Neuronal stem cell (in vitro differentiated cells): Measurements from ENCODE around the gene AFG1L.
"Not testable (repeated sequence)": the region's sequence is repeated elsewhere in the genome, so short reads cannot be mapped to it uniquely, and the experiment has no call there.

Source experiments
- DNase-seq: peaks from one replicate; pipeline ENCODE4 v3.0.0-alpha.2; 2013; ENCODE audit warnings: low spot score
- H2AFZ ChIP-seq: one replicate; pipeline ENCODE4 v1.6.1; 2013; ENCODE audit warnings: mild to moderate bottlenecking, low read length, inconsistent platforms
- H2AK5ac ChIP-seq: 2 replicates; pipeline ENCODE4 v1.6.1; 2013; ENCODE audit warnings: low read depth, mild to moderate bottlenecking, inconsistent platforms, low read length, moderate library complexity, mixed read lengths
- H2BK120ac ChIP-seq: 2 replicates; pipeline ENCODE4 v1.6.1; 2013; ENCODE audit warnings: low read depth, mild to moderate bottlenecking, inconsistent platforms, low read length, moderate library complexity, mixed read lengths
- H2BK12ac ChIP-seq: one replicate; pipeline ENCODE4 v1.6.1; 2013; ENCODE audit warnings: low read length, inconsistent platforms
- H2BK15ac ChIP-seq: 2 replicates; pipeline ENCODE4 v1.6.1; 2013; ENCODE audit warnings: mild to moderate bottlenecking, low read length, inconsistent platforms, mixed read lengths
- H2BK5ac ChIP-seq: one replicate; pipeline ENCODE4 v1.6.1; 2013; ENCODE audit warnings: inconsistent platforms, mild to moderate bottlenecking, low read length, moderate library complexity
- H3K14ac ChIP-seq: one replicate; pipeline ENCODE4 v1.6.1; 2013; ENCODE audit warnings: low read length, inconsistent platforms
- H3K18ac ChIP-seq: 2 replicates; pipeline ENCODE4 v1.6.1; 2013; ENCODE audit warnings: low read length, inconsistent platforms
- H3K23ac ChIP-seq: 2 replicates; pipeline ENCODE4 v1.6.1; 2013; ENCODE audit warnings: low read depth, mild to moderate bottlenecking, mixed read lengths, low read length, inconsistent platforms; ENCODE audit not compliant: poor library complexity
- H3K27ac ChIP-seq: replicated peaks from 3 replicates; pipeline ENCODE4 v1.5.1; 2013; ENCODE audit warnings: low read length, inconsistent platforms
- H3K27me3 ChIP-seq, 3 experiments: 2 replicates each; pipeline ENCODE4 v1.6.1; 2013; ENCODE audit warnings: low read length in 3 of 3, mild to moderate bottlenecking in 2 of 3, inconsistent platforms in 1 of 3, low read depth in 1 of 3, mixed read lengths in 1 of 3, moderate library complexity in 1 of 3; ENCODE audit not compliant: control insufficient read depth in 3 of 3, insufficient read depth in 3 of 3
- H3K36me3 ChIP-seq, 2 donors: replicated peaks in 1 of 2; 2 replicates each; pipeline ENCODE4 v1.6.1; 2013; ENCODE audit warnings: low read length in 2 of 2; ENCODE audit not compliant: control insufficient read depth in 2 of 2, insufficient read depth in 2 of 2
- H3K4ac ChIP-seq: 2 replicates; pipeline ENCODE4 v1.6.1; 2013; ENCODE audit warnings: inconsistent platforms, mild to moderate bottlenecking, low read length, moderate library complexity
- H3K4me1 ChIP-seq, 2 donors: 1 replicate in 1 of 2; 2 replicates in 1 of 2; pipeline ENCODE4 v1.6.1; 2013; ENCODE audit warnings: low read length in 2 of 2, low read depth in 1 of 2; ENCODE audit not compliant: control insufficient read depth in 2 of 2, insufficient read depth in 1 of 2
- H3K4me2 ChIP-seq: one replicate; pipeline ENCODE4 v1.6.1; 2013; ENCODE audit warnings: mild to moderate bottlenecking, low read length, inconsistent platforms; ENCODE audit not compliant: insufficient read depth, poor library complexity, severe bottlenecking
- H3K4me3 ChIP-seq, 2 donors: 2 replicates each; pipeline ENCODE4 v1.5.1; 2013; ENCODE audit warnings: low read length in 2 of 2, mild to moderate bottlenecking in 2 of 2, inconsistent platforms in 1 of 2, moderate library complexity in 1 of 2
- H3K79me1 ChIP-seq: one replicate; pipeline ENCODE4 v1.6.1; 2013; ENCODE audit warnings: low read depth, mild to moderate bottlenecking, inconsistent platforms, low read length, moderate library complexity
- H3K9ac ChIP-seq: one replicate; pipeline ENCODE4 v1.6.1; 2013; ENCODE audit warnings: mild to moderate bottlenecking, low read depth, low read length, inconsistent platforms; ENCODE audit not compliant: poor library complexity
- H3K9me3 ChIP-seq, 2 donors: replicated peaks in 1 of 2; 2 replicates each; pipeline versions ENCODE3 to v1.6.1; 2013; ENCODE audit warnings: low read length in 2 of 2, mild to moderate bottlenecking in 2 of 2, inconsistent platforms in 1 of 2, low read depth in 1 of 2, mixed read lengths in 1 of 2, moderate library complexity in 1 of 2; ENCODE audit not compliant: control insufficient read depth in 2 of 2, insufficient read depth in 1 of 2
- H4K8ac ChIP-seq: one replicate; pipeline ENCODE4 v1.6.1; 2013; ENCODE audit warnings: low read depth, mild to moderate bottlenecking, inconsistent platforms, low read length, moderate library complexity
- H4K91ac ChIP-seq: one replicate; pipeline ENCODE4 v1.6.1; 2013; ENCODE audit warnings: low read length, low read depth, mild to moderate bottlenecking, inconsistent platforms; ENCODE audit not compliant: poor library complexity
- WGBS, 2 donors: extraction: QIAGEN DNeasy Blood & Tissue Kit; methylation state at CpG; one replicate each; pipeline ENCODE4 v1.1.7; 2013; ENCODE audit warnings: missing lambda C conversion rate in 2 of 2, mixed read lengths in 1 of 2; ENCODE audit not compliant: insufficient read length in 2 of 2, insufficient replicate concordance in 1 of 2; ENCODE audit errors: extremely low coverage in 2 of 2; 5-methylcytosine and 5-hydroxymethylcytosine counted together

The AFG1L gene

GRCh38 chr6:108449717-108450116, 154.9 kb downstream of the AFG1L start:
- not testable (repeated sequence) for H3K23ac ChIP-seq, H3K9me3 ChIP-seq, H3K4ac ChIP-seq, H4K91ac ChIP-seq, H2AK5ac ChIP-seq, DNase-seq, H2BK5ac ChIP-seq, H3K27me3 ChIP-seq, H3K36me3 ChIP-seq, H2BK120ac ChIP-seq, H3K27ac ChIP-seq, H3K79me1 ChIP-seq, H3K9ac ChIP-seq, H3K4me2 ChIP-seq, H4K8ac ChIP-seq, H2AFZ ChIP-seq, H3K14ac ChIP-seq, H3K4me3 ChIP-seq, H3K18ac ChIP-seq, H2BK12ac ChIP-seq, H2BK15ac ChIP-seq
- H3K4me1 ChIP-seq = peaks cover 5 to 15% of the 10 kb centered on the region in 2 donors
- no CpG with 5 or more reads among the region's 1 CpG for WGBS, 2 donors

GRCh38 chr6:108451816-108452215, 157.0 kb downstream of the AFG1L start:
- peaks cover 5 to 15% of the 10 kb centered on the region in 2 donors for H3K4me1 ChIP-seq
- no peak for DNase-seq
- H2BK12ac ChIP-seq = no peak overlapping the region
- H3K4ac ChIP-seq = no peak overlapping the region
- H3K36me3 ChIP-seq = no peaks in the 10 kb centered on the region
- H3K4me3 ChIP-seq = no peak overlapping the region
- no peak overlapping the region for H2BK120ac ChIP-seq
- no peak overlapping the region for H2BK5ac ChIP-seq
- no peak overlapping the region for H3K18ac ChIP-seq
- no peak overlapping the region for H2AK5ac ChIP-seq
- H2BK15ac ChIP-seq = no peak overlapping the region
- no peak overlapping the region for H3K4me2 ChIP-seq
- H3K27ac ChIP-seq = no peak overlapping the region
- no peak overlapping the region for H3K9ac ChIP-seq
- peak overlapping the region; percentile 71 for H2AFZ ChIP-seq
- no peak overlapping the region for H3K14ac ChIP-seq
- WGBS, 2 donors = no CpG with 5 or more reads among the region's 8 CpGs
- no peaks in the 10 kb centered on the region for H3K27me3 ChIP-seq
- no peak overlapping the region for H4K91ac ChIP-seq
- H4K8ac ChIP-seq = no peak overlapping the region
- H3K9me3 ChIP-seq = no peaks in the 10 kb centered on the region
- H3K23ac ChIP-seq = no peak overlapping the region
- no peaks in the 10 kb centered on the region for H3K79me1 ChIP-seq

GRCh38 chr6:108452711-108453195, 157.9 kb downstream of the AFG1L start:
- Histone ChIP-seq H2BK12ac (no peak overlapping the region), H3K79me1 (no peaks in the 10 kb centered on the region), H3K36me3 (no peaks in the 10 kb centered on the region), H4K91ac (no peak overlapping the region), H3K27me3 (no peaks in the 10 kb centered on the region), H3K4me2 (no peak overlapping the region), H3K18ac (no peak overlapping the region), H4K8ac (no peak overlapping the region), H3K23ac (no peak overlapping the region), H2BK5ac (no peak overlapping the region), H3K4ac (no peak overlapping the region), H3K4me3 (no peak overlapping the region), H3K14ac (no peak overlapping the region), H3K9me3 (peaks cover 0 to under 1% of the 10 kb centered on the region in 2 donors), H3K4me1 (peaks cover 5 to 15% of the 10 kb centered on the region in 2 donors), H2BK15ac (no peak overlapping the region), H2AK5ac (no peak overlapping the region), H3K27ac (no peak overlapping the region), H3K9ac (no peak overlapping the region), H2BK120ac (no peak overlapping the region), H2AFZ (peak overlapping the region; percentile 71)
- no CpG with 5 or more reads among the region's 4 CpGs for WGBS, 2 donors
- DNase-seq = no peak

- Histone ChIP-seq H3K9ac (no peak overlapping the region), H3K18ac (no peak overlapping the region), H3K27ac (no peak overlapping the region), H2BK120ac (no peak overlapping the region), H3K27me3 (no peaks in the 10 kb centered on the region), H3K14ac (no peak overlapping the region), H4K91ac (no peak overlapping the region), H3K9me3 (peaks cover 0 to 8% of the 10 kb centered on the region in 2 donors), H3K36me3 (no peaks in the 10 kb centered on the region), H2BK12ac (no peak overlapping the region), H2BK15ac (no peak overlapping the region), H2BK5ac (no peak overlapping the region), H3K4me3 (no peak overlapping the region), H3K4me1 (peaks cover 5 to 15% of the 10 kb centered on the region in 2 donors), H3K79me1 (no peaks in the 10 kb centered on the region), H3K4me2 (no peak overlapping the region), H2AK5ac (no peak overlapping the region), H2AFZ (peak overlapping the region; percentile 38), H3K4ac (no peak overlapping the region), H3K23ac (no peak overlapping the region), H4K8ac (no peak overlapping the region)
- DNase-seq = no peak
- no CpG with 5 or more reads among the region's 3 CpGs for WGBS, 2 donors
These were observed 158.8 kb downstream of the AFG1L start for GRCh38 chr6:108453601-108454185.
